ENCODE data around the gene IFT20. TPM values are rescaled to one million over a fixed set of nuclear protein-coding genes. Genes with fewer than 3 reads are reported as not detected.

IFT20 gene
- total and polyA plus RNA-seq, 10 of the 15 experiments (the other 5 are each of a cell fraction or from before 2014, with no cell fraction given), result 9.4 to 38.2 (median 19.1) TPM

DNA sequence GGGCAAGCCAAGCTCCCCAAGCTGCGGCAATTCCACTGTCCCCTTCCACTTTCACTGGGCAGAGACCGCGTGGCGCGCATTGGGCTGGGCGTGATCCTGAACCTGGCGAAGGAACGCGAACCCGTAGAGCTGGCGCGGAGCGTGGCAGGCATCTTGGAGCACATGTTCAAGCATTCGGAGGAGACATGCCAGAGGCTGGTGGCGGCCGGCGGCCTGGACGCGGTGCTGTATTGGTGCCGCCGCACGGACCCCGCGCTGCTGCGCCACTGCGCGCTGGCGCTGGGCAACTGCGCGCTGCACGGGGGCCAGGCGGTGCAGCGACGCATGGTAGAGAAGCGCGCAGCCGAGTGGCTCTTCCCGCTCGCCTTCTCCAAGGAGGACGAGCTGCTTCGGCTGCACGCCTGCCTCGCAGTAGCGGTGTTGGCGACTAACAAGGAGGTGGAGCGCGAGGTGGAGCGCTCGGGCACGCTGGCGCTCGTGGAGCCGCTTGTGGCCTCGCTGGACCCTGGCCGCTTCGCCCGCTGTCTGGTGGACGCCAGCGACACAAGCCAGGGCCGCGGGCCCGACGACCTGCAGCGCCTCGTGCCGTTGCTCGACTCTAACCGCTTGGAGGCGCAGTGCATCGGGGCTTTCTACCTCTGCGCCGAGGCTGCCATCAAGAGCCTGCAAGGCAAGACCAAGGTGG lies 46.0 kb upstream of the IFT20 start:
- no peak overlapping the region for H3K4me3 ChIP-seq
- H3K79me2 ChIP-seq (ENCODE audit: control insufficient read depth, insufficient read depth, low read length), result peaks cover 2% of the 10 kb centered on the region; the same call in 1 of the 2 replicates
- SMC1A ChIA-PET (ENCODE audit: uncharacterized antibody, unreplicated experiment), result no interaction called here
- ATAC-seq (peak; percentile 41), DNase-seq (ENCODE audit: low read depth, low spot score) (no peak), FAIRE-seq (no peak)
- H3K36me3 ChIP-seq (ENCODE audit: control insufficient read depth in 2 of 2, insufficient read depth in 2 of 2, low read length in 1 of 2), result no peaks in the 10 kb centered on the region
- in situ Hi-C loops (cut with MboI), result no loop called here
- no peak overlapping the region for H3K27ac ChIP-seq (ENCODE audit: control insufficient read depth, insufficient read depth)
- intact Hi-C loops (cut with micrococcal nuclease; ENCODE audit: unreplicated experiment), result loop anchor here (5.0 kb wide), 1 partner anchor 101 kb away; no protein-coding TSS in a partner anchor
- H3K9me3 ChIP-seq (replicated peaks; ENCODE audit: control insufficient read depth, insufficient read depth, low read length), result no peaks in the 10 kb centered on the region
- BruUV-seq (replicated peaks), result no TSS peak
- no peak overlapping the region for H3K4me2 ChIP-seq (ENCODE audit: control insufficient read depth, insufficient read depth)
- CTCF ChIA-PET, result no interaction called here
- no peak overlapping the region for H2AFZ ChIP-seq (ENCODE audit: control insufficient read depth, low read depth, low read length)
- TF ChIP-seq, protein P1, sequence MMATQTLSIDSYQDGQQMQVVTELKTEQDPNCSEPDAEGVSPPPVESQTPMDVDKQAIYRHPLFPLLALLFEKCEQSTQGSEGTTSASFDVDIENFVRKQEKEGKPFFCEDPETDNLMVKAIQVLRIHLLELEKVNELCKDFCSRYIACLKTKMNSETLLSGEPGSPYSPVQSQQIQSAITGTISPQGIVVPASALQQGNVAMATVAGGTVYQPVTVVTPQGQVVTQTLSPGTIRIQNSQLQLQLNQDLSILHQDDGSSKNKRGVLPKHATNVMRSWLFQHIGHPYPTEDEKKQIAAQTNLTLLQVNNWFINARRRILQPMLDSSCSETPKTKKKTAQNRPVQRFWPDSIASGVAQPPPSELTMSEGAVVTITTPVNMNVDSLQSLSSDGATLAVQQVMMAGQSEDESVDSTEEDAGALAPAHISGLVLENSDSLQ (IDR thresholded peaks at IDR 0.05), result no peak
- no peak for TF ChIP-seq CBX5 (IDR thresholded peaks at IDR 0.05; ENCODE audit: low read depth)
- TF ChIP-seq IKZF1 (conservative IDR thresholded peaks at IDR 0.05), result no peak
- no peak for TF ChIP-seq NR2C2 (IDR thresholded peaks at IDR 0.05; ENCODE audit: borderline replicate concordance, control insufficient read depth, insufficient read length, low read depth)
- TF ChIP-seq JUND (IDR thresholded peaks at IDR 0.05; ENCODE audit: low read depth, low read length), result no peak
- no peak for TF ChIP-seq MXI1 (IDR thresholded peaks at IDR 0.05; ENCODE audit: low read depth, low read length)
- no peak for TF ChIP-seq DPF2 (IDR thresholded peaks at IDR 0.05)
- TF ChIP-seq MEF2B (IDR thresholded peaks at IDR 0.05; ENCODE audit: partially characterized antibody, poor library complexity, severe bottlenecking), result no peak
- no peak for TF ChIP-seq YY1 (IDR thresholded peaks at IDR 0.05; ENCODE audit: low read depth, low read length)
- TF ChIP-seq ZNF207 (IDR thresholded peaks at IDR 0.05; ENCODE audit: borderline replicate concordance), result no peak
- TF ChIP-seq, protein P2, sequence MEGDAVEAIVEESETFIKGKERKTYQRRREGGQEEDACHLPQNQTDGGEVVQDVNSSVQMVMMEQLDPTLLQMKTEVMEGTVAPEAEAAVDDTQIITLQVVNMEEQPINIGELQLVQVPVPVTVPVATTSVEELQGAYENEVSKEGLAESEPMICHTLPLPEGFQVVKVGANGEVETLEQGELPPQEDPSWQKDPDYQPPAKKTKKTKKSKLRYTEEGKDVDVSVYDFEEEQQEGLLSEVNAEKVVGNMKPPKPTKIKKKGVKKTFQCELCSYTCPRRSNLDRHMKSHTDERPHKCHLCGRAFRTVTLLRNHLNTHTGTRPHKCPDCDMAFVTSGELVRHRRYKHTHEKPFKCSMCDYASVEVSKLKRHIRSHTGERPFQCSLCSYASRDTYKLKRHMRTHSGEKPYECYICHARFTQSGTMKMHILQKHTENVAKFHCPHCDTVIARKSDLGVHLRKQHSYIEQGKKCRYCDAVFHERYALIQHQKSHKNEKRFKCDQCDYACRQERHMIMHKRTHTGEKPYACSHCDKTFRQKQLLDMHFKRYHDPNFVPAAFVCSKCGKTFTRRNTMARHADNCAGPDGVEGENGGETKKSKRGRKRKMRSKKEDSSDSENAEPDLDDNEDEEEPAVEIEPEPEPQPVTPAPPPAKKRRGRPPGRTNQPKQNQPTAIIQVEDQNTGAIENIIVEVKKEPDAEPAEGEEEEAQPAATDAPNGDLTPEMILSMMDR (IDR thresholded peaks at IDR 0.05 in 2 of 3, conservative IDR thresholded peaks at IDR 0.05 in 1 of 3; ENCODE audit: control insufficient read depth in 2 of 3, extremely low read depth in 1 of 3, insufficient read depth in 1 of 3, low read depth in 3 of 3, low read length in 3 of 3), result peak in 2 of 3 experiments; percentile 23 to 31; a peak in 3 of 6 replicates
- TF ChIP-seq TCF7 (IDR thresholded peaks at IDR 0.05; ENCODE audit: borderline replicate concordance), result no peak
- peak; percentile 19; the same call in 1 of the 2 replicates for TF ChIP-seq POLR2A (IDR thresholded peaks at IDR 0.05; ENCODE audit: low read depth, low read length)
- TF ChIP-seq, protein P3, sequence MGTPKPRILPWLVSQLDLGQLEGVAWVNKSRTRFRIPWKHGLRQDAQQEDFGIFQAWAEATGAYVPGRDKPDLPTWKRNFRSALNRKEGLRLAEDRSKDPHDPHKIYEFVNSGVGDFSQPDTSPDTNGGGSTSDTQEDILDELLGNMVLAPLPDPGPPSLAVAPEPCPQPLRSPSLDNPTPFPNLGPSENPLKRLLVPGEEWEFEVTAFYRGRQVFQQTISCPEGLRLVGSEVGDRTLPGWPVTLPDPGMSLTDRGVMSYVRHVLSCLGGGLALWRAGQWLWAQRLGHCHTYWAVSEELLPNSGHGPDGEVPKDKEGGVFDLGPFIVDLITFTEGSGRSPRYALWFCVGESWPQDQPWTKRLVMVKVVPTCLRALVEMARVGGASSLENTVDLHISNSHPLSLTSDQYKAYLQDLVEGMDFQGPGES (IDR thresholded peaks at IDR 0.05), result no peak
- TF ChIP-seq HSF1 (IDR thresholded peaks at IDR 0.05; ENCODE audit: low read depth, low read length), result no peak
- H3K4me1 ChIP-seq (ENCODE audit: control insufficient read depth, insufficient read depth, low read length), result no peaks in the 10 kb centered on the region
- WGBS (ENCODE audit: insufficient coverage, insufficient replicate concordance, low lambda C conversion rate, missing lambda C conversion rate), result 32% methylated on average over 72 of the region's 72 CpGs
- H4K20me1 ChIP-seq (ENCODE audit: control insufficient read depth, insufficient read depth), result no peaks in the 10 kb centered on the region
- RAD21 ChIA-PET (ENCODE audit: unreplicated experiment), result no interaction called here
- H3K9ac ChIP-seq (ENCODE audit: control insufficient read depth, insufficient read depth, low read length), result no peak overlapping the region
- POLR2A ChIA-PET, result no interaction called here
- H3K27me3 ChIP-seq (replicated peaks in 1 of 2; ENCODE audit: control insufficient read depth in 2 of 2, insufficient read depth in 2 of 2, low read length in 1 of 2), result no peaks in the 10 kb centered on the region; a peak in 2 of 4 replicates
